Endothelial cell (in vitro differentiated cells): ENCODE measurements around the gene SH3RF1. TPM values are rescaled to one million over a fixed set of nuclear protein-coding genes. Genes with fewer than 3 reads are reported as not detected.

Source experiments
- DNase-seq: peaks from one replicate; pipeline ENCODE4 v3.0.0; 2021; ENCODE audit warnings: low spot score
- H3K27ac Mint-ChIP-seq: one replicate; pipeline ENCODE4 v1.8.0; 2021; ENCODE audit warnings: mixed read lengths, inconsistent platforms; ENCODE audit not compliant: unreplicated experiment
- H3K27me3 Mint-ChIP-seq: one replicate; pipeline ENCODE4 v1.8.0; 2021; ENCODE audit warnings: mild to moderate bottlenecking, moderate library complexity, mixed read lengths, inconsistent platforms; ENCODE audit not compliant: unreplicated experiment
- H3K36me3 Mint-ChIP-seq: one replicate; pipeline ENCODE4 v1.8.0; 2021; ENCODE audit warnings: mild to moderate bottlenecking, low read depth, mixed read lengths, inconsistent platforms; ENCODE audit not compliant: unreplicated experiment
- H3K4me1 Mint-ChIP-seq: one replicate; pipeline ENCODE4 v1.8.0; 2021; ENCODE audit warnings: mild to moderate bottlenecking, mixed read lengths, inconsistent platforms; ENCODE audit not compliant: unreplicated experiment
- H3K4me3 Mint-ChIP-seq: one replicate; pipeline ENCODE4 v1.8.0; 2021; ENCODE audit warnings: mild to moderate bottlenecking, mixed read lengths, inconsistent platforms; ENCODE audit not compliant: unreplicated experiment
- H3K9me3 Mint-ChIP-seq: one replicate; pipeline ENCODE4 v1.8.0; 2021; ENCODE audit warnings: mixed read lengths, inconsistent platforms; ENCODE audit not compliant: unreplicated experiment
- CTCF ChIP-seq: fragments of 200-600 bp; sonication (generic); IDR thresholded peaks from one replicate; pipeline ENCODE4 v1.5.0; 2021; ENCODE audit warnings: antibody characterized with exemption; ENCODE audit not compliant: unreplicated experiment
- total RNA-seq: library from RNA; stranded (reverse); fragmentation: NEBNext Ultra II Directional; extraction: Animal tissue kit (Norgen Biotek cat#: 25700); gene quantifications from one replicate; pipeline ENCODE4 v1.2.1, GENCODE V29; 2021; ENCODE audit not compliant: unreplicated experiment

Gene SH3RF1
- total RNA-seq, 1 donor from 2014 or later, result 23.5 TPM

GRCh38 chr4:169103966-169104412 is 166.8 kb downstream of the SH3RF1 start:
- no peak for TF ChIP-seq CTCF
- peaks cover 2% of the 10 kb centered on the region for H3K27me3 Mint-ChIP-seq
- no peak for DNase-seq

GRCh38 chr4:169102026-169102425 is 168.7 kb downstream of the SH3RF1 start:
- peaks cover 2% of the 10 kb centered on the region for H3K27me3 Mint-ChIP-seq
- no peak overlapping the region for H3K27ac Mint-ChIP-seq
- no peaks in the 10 kb centered on the region for H3K9me3 Mint-ChIP-seq
- H3K36me3 Mint-ChIP-seq, result peaks cover 22% of the 10 kb centered on the region
- H3K4me1 Mint-ChIP-seq, result no peaks in the 10 kb centered on the region
- H3K4me3 Mint-ChIP-seq, result no peak overlapping the region
- no peak for TF ChIP-seq CTCF
- DNase-seq, result no peak

More at GRCh38 chr4:169103966-169104412, 166.8 kb downstream of the SH3RF1 start:
- peaks cover 14% of the 10 kb centered on the region for H3K36me3 Mint-ChIP-seq
- H3K9me3 Mint-ChIP-seq, result no peaks in the 10 kb centered on the region
- no peak overlapping the region for H3K4me3 Mint-ChIP-seq
- H3K27ac Mint-ChIP-seq, result no peak overlapping the region
- no peaks in the 10 kb centered on the region for H3K4me1 Mint-ChIP-seq

- no peak overlapping the region for H3K27ac Mint-ChIP-seq
- no peak for DNase-seq
- no peak for TF ChIP-seq CTCF
- peaks cover 2% of the 10 kb centered on the region for H3K27me3 Mint-ChIP-seq
- no peaks in the 10 kb centered on the region for H3K9me3 Mint-ChIP-seq
- no peaks in the 10 kb centered on the region for H3K4me1 Mint-ChIP-seq
- peaks cover 17% of the 10 kb centered on the region for H3K36me3 Mint-ChIP-seq
- H3K4me3 Mint-ChIP-seq, result no peak overlapping the region
These were observed 170.1 kb downstream of the SH3RF1 start for GRCh38 chr4:169100670-169101101.

- Mint-ChIP-seq H3K4me3 (no peak overlapping the region), H3K4me1 (no peaks in the 10 kb centered on the region), H3K27me3 (peaks cover 2% of the 10 kb centered on the region), H3K36me3 (peaks cover 17% of the 10 kb centered on the region), H3K27ac (no peak overlapping the region), H3K9me3 (no peaks in the 10 kb centered on the region)
- DNase-seq, result no peak
- TF ChIP-seq CTCF, result no peak
These were observed 171.0 kb downstream of the SH3RF1 start for GRCh38 chr4:169099771-169100180.

DNA sequence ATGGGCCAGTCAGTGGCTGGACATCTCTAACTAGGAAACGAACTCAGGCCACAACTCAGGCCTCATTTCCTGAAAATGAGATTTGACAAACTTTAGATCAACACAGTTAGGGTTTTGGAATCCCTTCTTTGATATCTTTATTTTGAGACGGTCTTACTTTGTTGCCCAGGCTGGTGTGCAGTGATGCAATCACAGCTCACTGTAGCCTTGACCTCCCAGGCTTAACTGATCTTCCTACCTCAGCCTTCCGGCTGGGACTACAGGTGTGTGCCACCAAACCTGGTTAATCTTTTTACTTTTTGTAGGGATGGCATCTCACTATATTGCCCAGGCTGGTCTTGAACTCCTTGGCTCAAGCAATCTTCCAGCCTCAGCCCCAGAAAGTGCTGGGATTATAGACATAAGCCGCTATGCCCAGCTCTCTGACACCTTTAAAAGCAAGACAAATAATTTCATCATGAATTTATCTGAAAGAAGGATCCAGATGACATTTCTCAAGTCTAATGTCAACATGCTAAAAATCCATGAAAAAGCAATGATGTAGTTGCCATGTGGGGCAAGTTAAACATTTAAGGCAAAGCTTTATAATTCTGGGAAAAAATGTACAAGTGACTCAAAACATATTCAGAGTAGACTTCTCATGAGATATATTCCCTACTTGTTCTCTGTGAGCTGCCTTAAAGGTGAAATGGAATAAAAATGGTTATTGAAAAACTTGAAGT is 171.6 kb downstream of the SH3RF1 start:
- Mint-ChIP-seq H3K36me3 (peaks cover 17% of the 10 kb centered on the region), H3K4me1 (no peaks in the 10 kb centered on the region), H3K9me3 (no peaks in the 10 kb centered on the region), H3K27ac (no peak overlapping the region), H3K4me3 (no peak overlapping the region), H3K27me3 (peaks cover 2% of the 10 kb centered on the region)
- no peak for DNase-seq
- no peak for TF ChIP-seq CTCF
